ENCODE measurements around the gene ABCG1. TPM values are rescaled to one million over a fixed set of nuclear protein-coding genes. Genes with fewer than 3 reads are reported as not detected.

Gene ABCG1
- total RNA-seq, 3 donors from 2014 or later: 44.4 to 67.0 (median 56.8) TPM

DNA sequence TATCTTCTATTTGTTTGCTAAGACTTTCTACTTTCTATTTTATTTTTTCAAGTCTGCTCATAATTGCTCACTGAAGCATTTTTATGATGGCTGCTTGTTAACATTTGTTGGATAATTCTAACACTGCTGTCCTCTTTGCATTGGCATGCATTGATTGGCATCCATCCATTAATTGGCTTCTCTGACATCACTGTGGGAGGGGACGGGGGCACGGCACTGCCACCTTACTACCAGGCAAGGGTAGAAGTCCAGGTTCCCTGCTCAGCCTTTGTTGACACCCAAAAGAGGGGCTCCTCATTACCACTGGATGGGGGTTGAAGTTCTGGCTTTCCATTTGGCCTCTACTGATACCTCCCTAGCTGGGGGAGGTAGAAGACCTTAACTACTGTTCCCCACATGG is 11.5 kb upstream of the ABCG1 start:
- no peak for DNase-seq
- Histone ChIP-seq H3K36me3 (ENCODE audit: low read depth) (no peaks in the 10 kb centered on the region), H3K4me1 (ENCODE audit: low read depth) (no peaks in the 10 kb centered on the region), H3K4me3 (no peak overlapping the region), H3K9me3 (no peaks in the 10 kb centered on the region)
- TF ChIP-seq, protein P1, sequence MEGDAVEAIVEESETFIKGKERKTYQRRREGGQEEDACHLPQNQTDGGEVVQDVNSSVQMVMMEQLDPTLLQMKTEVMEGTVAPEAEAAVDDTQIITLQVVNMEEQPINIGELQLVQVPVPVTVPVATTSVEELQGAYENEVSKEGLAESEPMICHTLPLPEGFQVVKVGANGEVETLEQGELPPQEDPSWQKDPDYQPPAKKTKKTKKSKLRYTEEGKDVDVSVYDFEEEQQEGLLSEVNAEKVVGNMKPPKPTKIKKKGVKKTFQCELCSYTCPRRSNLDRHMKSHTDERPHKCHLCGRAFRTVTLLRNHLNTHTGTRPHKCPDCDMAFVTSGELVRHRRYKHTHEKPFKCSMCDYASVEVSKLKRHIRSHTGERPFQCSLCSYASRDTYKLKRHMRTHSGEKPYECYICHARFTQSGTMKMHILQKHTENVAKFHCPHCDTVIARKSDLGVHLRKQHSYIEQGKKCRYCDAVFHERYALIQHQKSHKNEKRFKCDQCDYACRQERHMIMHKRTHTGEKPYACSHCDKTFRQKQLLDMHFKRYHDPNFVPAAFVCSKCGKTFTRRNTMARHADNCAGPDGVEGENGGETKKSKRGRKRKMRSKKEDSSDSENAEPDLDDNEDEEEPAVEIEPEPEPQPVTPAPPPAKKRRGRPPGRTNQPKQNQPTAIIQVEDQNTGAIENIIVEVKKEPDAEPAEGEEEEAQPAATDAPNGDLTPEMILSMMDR (IDR thresholded peaks at IDR 0.05): no peak
- no peak for ATAC-seq
- intact Hi-C loops (cut with DNase I, micrococcal nuclease): no loop called here

DNA sequence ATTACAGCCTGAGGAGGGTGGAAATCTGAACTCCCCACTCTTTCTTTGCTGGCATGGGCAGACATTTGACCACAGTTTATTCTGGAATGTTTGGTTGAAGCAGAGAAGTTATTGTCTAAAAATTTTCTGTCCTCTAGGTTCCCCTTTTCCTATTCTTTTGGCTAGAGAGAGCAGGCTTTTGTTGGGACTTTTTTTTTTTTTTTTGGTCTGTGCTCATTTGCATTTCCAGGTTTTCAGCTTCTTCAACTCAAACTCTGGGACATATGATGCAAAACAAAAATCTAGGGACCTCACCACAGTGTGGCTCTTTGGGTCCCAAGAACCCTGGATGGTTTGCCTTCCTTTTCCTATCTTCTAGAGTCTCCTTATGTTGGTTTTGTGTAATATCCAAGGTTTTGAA is 10.9 kb upstream of the ABCG1 start:
- TF ChIP-seq, protein P1 (IDR thresholded peaks at IDR 0.05): no peak

DNA sequence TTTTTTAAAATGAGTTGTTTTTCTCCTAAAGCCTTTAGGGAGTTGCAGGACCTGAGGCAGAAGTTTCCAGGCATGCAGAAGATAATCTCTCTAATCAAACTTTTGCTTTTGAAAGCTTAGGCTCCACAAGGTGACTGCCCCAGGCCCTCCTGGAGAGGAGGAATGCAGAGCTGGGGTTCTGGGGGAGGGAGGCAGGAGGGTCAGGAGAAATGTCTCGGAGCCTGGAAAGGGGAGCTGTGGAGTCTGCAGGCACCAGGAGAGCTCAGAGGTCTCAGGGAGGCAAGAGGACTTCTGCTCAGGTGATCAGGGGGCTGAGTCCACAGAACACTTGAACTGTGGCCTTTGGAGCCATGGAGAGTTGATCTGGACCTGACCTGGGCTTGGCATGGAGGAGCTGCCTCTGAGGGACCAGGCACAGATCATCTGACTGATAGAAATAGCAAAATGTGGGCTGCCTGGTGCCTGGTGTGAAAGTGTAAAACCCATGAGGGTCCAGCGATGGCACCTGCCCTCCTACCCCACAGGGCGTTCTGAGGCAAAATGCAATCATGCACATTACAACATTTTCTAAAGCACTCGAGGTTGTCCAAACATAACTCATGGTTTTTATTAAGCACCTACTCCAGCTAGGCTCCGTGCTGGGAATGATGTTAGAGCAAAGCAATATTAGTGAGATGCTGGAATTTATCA is 10.0 kb upstream of the ABCG1 start:
- H3K4me1 ChIP-seq (ENCODE audit: low read depth): no peaks in the 10 kb centered on the region
- H3K9me3 ChIP-seq: no peaks in the 10 kb centered on the region
- intact Hi-C loops (cut with DNase I, micrococcal nuclease): no loop called here
- TF ChIP-seq, protein P1 (IDR thresholded peaks at IDR 0.05): no peak
- no peaks in the 10 kb centered on the region for H3K36me3 ChIP-seq (ENCODE audit: low read depth)
- no peak overlapping the region for H3K4me3 ChIP-seq
- DNase-seq (no peak), ATAC-seq (no peak)

More for the DNA sequence above, 10.9 kb upstream of the ABCG1 start:
- Histone ChIP-seq H3K4me1 (ENCODE audit: low read depth) (no peaks in the 10 kb centered on the region), H3K4me3 (no peak overlapping the region), H3K36me3 (ENCODE audit: low read depth) (no peaks in the 10 kb centered on the region), H3K9me3 (no peaks in the 10 kb centered on the region)
- intact Hi-C loops (cut with DNase I, micrococcal nuclease): no loop called here
- no peak for ATAC-seq
- no peak for DNase-seq

DNA sequence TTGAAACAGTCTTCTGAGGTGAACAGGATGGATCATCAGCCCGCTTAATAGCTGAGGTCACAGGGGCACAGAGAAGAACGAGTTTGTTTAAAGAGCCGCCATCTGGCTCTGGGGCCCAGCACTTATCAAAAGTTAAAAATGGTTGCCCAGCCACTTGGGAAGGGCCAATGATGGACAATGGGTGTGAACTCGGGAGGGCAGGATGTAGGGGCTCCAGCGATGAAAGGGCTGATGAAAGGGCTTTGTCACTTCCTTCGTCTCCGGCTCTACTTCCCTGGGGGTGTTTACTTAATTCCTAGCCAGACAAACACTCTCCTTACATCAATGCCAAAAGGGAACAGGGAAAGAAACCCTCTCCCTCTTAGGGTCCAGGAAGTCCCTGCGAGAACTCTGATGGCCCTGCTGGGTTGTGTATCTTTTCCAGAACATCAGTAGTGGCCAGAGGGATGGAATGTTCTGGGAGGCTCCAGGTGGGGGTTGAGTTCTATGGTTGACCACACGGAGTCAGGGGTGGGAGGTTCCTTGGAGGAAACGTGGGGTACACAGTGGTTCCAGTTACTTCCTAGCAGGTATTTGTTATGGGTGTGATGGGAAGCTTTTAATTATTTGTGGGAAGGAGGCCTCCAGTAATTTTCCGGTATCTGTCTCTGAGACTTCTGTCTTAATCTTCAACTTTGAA is 9.0 kb upstream of the ABCG1 start:
- H3K4me3 ChIP-seq: no peak overlapping the region
- H3K4me1 ChIP-seq (ENCODE audit: low read depth): no peaks in the 10 kb centered on the region
- intact Hi-C loops (cut with DNase I, micrococcal nuclease): no loop called here
- no peaks in the 10 kb centered on the region for H3K9me3 ChIP-seq
- DNase-seq: no peak
- no peaks in the 10 kb centered on the region for H3K36me3 ChIP-seq (ENCODE audit: low read depth)
- ATAC-seq: no peak
- TF ChIP-seq, protein P1 (IDR thresholded peaks at IDR 0.05): no peak

DNA sequence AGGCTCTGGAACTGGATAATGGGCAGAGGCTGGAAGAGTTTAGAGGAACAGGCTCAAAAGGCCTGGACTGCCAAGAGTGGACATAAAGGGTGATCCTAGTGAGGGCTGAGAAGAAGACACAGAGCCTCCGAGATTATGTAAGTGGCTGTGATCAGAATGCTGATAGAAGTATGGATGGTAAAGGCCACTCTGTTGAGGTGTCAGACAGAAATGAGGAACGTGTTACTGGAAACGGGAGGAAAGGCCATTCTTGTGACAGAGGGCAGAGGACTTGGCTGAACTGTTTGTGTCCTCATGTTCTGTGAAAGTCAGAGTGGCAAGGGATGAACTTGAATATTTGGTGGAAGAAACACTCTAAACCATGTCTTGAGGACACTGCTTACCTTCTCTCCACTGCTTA is 6.7 kb upstream of the ABCG1 start:
- no peaks in the 10 kb centered on the region for H3K4me1 ChIP-seq (ENCODE audit: low read depth)
- no peak for ATAC-seq
- intact Hi-C loops (cut with DNase I, micrococcal nuclease): no loop called here
- H3K36me3 ChIP-seq (ENCODE audit: low read depth): no peaks in the 10 kb centered on the region
- TF ChIP-seq, protein P1 (IDR thresholded peaks at IDR 0.05): no peak
- no peak for DNase-seq
- H3K4me3 ChIP-seq: no peak overlapping the region
- H3K9me3 ChIP-seq: no peaks in the 10 kb centered on the region
